Cerebellar nuclear complex (tissue), 1 donor: ENCODE data around the gene GUSB.

Source experiments
- DNase-seq, 2 experiments: peaks; one replicate each; lab custom pipeline; 2025; lab: John Stamatoyannopoulos, UW

The GUSB gene

GRCh38 chr7:65927489-65928448, 54.2 kb downstream of the GUSB start:
- no peak for DNase-seq

GRCh38 chr7:65926588-65926987, 55.4 kb downstream of the GUSB start:
- DNase-seq = no peak

- DNase-seq = no peak
These were observed 57.0 kb downstream of the GUSB start for GRCh38 chr7:65925040-65925439.

GRCh38 chr7:65924193-65924592, 57.8 kb downstream of the GUSB start:
- DNase-seq = no peak

- DNase-seq = no peak
These were observed 58.7 kb downstream of the GUSB start for GRCh38 chr7:65923316-65923715.

- DNase-seq = no peak
These were observed 65.9 kb downstream of the GUSB start for GRCh38 chr7:65915921-65916657.

GRCh38 chr7:65912237-65912636, 69.8 kb downstream of the GUSB start:
- no peak for DNase-seq
